Thoracic aorta (tissue), 2 donors: ENCODE data around the gene MANSC4. TPM values are rescaled to one million over a fixed set of nuclear protein-coding genes. Genes with fewer than 3 reads are reported as not detected.

Source experiments
- ATAC-seq: fragments of 150-250 bp; one replicate; pipeline ENCODE4 v1.8.0; 2017; ENCODE audit warnings: low read depth; ENCODE audit not compliant: insufficient number of reproducible peaks, low FRiP score
- DNase-seq: peaks from one replicate; pipeline ENCODE4 v3.0.0-alpha.2; 2020; ENCODE audit warnings: low spot score
- H3K27ac ChIP-seq, 2 donors: fragments of 200-600 bp; sonication (generic); 1 replicate in 1 of 2; 2 replicates in 1 of 2; pipeline ENCODE4 v1.5.1; 2016; ENCODE audit warnings: mild to moderate bottlenecking in 2 of 2, moderate library complexity in 2 of 2
- H3K27me3 ChIP-seq: fragments of 200-600 bp; sonication (generic); replicated peaks from 2 replicates; pipeline ENCODE4 v1.6.0; 2016; ENCODE audit warnings: mild to moderate bottlenecking; ENCODE audit not compliant: insufficient read depth
- H3K36me3 ChIP-seq: fragments of 200-600 bp; sonication (generic); one replicate; pipeline ENCODE4 v1.5.1; 2016
- H3K4me1 ChIP-seq, 2 donors: fragments of 200-600 bp; sonication (generic); 1 replicate in 1 of 2; 2 replicates in 1 of 2; pipeline versions ENCODE4 v1.5.1 to v1.6.0; 2016; ENCODE audit warnings: low read depth in 2 of 2, mild to moderate bottlenecking in 1 of 2; ENCODE audit not compliant: control insufficient read depth in 1 of 2
- H3K4me3 ChIP-seq: fragments of 200-600 bp; sonication (generic); 2 replicates; pipeline ENCODE4 v1.5.1; 2016; ENCODE audit warnings: mild to moderate bottlenecking
- H3K9me3 ChIP-seq: fragments of 200-600 bp; sonication (generic); 2 replicates; pipeline ENCODE4 v1.5.1; 2016
- CTCF ChIP-seq: fragments of 200-600 bp; sonication (generic); IDR thresholded peaks from one replicate; pipeline ENCODE4 v1.5.1; 2019; ENCODE audit warnings: antibody characterized with exemption
- total RNA-seq, 2 donors: library from RNA; depleted of rRNA; stranded (reverse); fragments of >200 nt; gene quantifications; one replicate each; pipeline versions ENCODE4 v1.1.0 to v1.2.3, GENCODE V29; 2016

The MANSC4 gene
- total RNA-seq, 2 donors from 2014 or later: not detected

GRCh38 chr12:27822076-27822712, 42.2 kb upstream of the MANSC4 start:
- no peak overlapping the region for H3K27ac ChIP-seq
- H3K36me3 ChIP-seq: no peaks in the 10 kb centered on the region
- DNase-seq (no peak), ATAC-seq (no peak)
- H3K9me3 ChIP-seq: no peaks in the 10 kb centered on the region
- peaks cover 0 to 11% of the 10 kb centered on the region in 2 donors for H3K4me1 ChIP-seq
- H3K27me3 ChIP-seq: no peaks in the 10 kb centered on the region
- H3K4me3 ChIP-seq: no peak overlapping the region
- TF ChIP-seq CTCF: no peak

- Histone ChIP-seq H3K27ac (no peak overlapping the region), H3K9me3 (no peaks in the 10 kb centered on the region), H3K4me1 (peaks cover 0 to 11% of the 10 kb centered on the region in 2 donors), H3K36me3 (no peaks in the 10 kb centered on the region), H3K4me3 (peak overlapping the region; percentile 64), H3K27me3 (no peaks in the 10 kb centered on the region)
- peak; percentile 9 for DNase-seq
- peak; percentile 51 for ATAC-seq
- TF ChIP-seq CTCF: peak; percentile 82
These were observed 41.4 kb upstream of the MANSC4 start for GRCh38 chr12:27821259-27821973.

- Histone ChIP-seq H3K36me3 (no peaks in the 10 kb centered on the region), H3K4me1 (peaks cover 0 to 15% of the 10 kb centered on the region in 2 donors), H3K4me3 (no peak overlapping the region), H3K27me3 (no peaks in the 10 kb centered on the region), H3K9me3 (no peaks in the 10 kb centered on the region), H3K27ac (no peak overlapping the region)
- TF ChIP-seq CTCF: no peak
- DNase-seq (no peak), ATAC-seq (no peak)
These were observed 40.5 kb upstream of the MANSC4 start for GRCh38 chr12:27820564-27820963.

- Histone ChIP-seq H3K36me3 (no peaks in the 10 kb centered on the region), H3K27ac (peak overlapping the region in 1 of 2 donors; percentile 1), H3K4me1 (peaks cover 4 to 28% of the 10 kb centered on the region in 2 donors), H3K9me3 (no peaks in the 10 kb centered on the region), H3K4me3 (no peak overlapping the region), H3K27me3 (no peaks in the 10 kb centered on the region)
- ATAC-seq (no peak), DNase-seq (no peak)
- TF ChIP-seq CTCF: no peak
These were observed 38.4 kb upstream of the MANSC4 start for GRCh38 chr12:27818401-27818918.

- no peak for DNase-seq
- H3K27me3 ChIP-seq: no peaks in the 10 kb centered on the region
- TF ChIP-seq CTCF: no peak
- no peaks in the 10 kb centered on the region for H3K9me3 ChIP-seq
- peaks cover 4 to 28% of the 10 kb centered on the region in 2 donors for H3K4me1 ChIP-seq
- H3K27ac ChIP-seq: no peak overlapping the region
- H3K36me3 ChIP-seq: no peaks in the 10 kb centered on the region
- H3K4me3 ChIP-seq: no peak overlapping the region
- no peak for ATAC-seq
These were observed 37.7 kb upstream of the MANSC4 start for GRCh38 chr12:27817766-27818165.
